NOMO-1 treated with DMSO at 0.1 percent for 48 hours (cell line): Measurements from ENCODE around the gene FGF5.

Experiments
- DNase-seq: peaks from one replicate; lab custom pipeline; 2025; ENCODE audit not compliant: unreplicated experiment; lab: John Stamatoyannopoulos, UW

FGF5 gene

DNA sequence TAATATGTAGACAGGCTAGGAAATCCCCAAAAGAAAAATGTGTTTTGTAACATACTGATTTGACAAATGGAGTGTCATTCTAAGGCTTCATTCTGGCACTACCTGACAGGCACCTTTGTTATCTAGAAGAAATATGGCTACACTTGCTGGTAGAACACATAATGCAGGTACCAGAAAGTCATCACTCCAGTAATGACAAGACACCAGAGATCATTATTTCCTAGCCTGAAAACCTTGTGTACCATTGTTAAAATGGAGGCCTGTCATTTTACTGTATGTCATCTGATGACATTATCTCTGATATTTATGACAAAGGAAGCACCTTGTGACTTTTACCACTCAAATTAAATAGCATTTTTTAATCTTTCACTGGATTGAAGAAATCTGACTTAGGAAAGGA lies 13.5 kb upstream of the FGF5 start:
- DNase-seq, result no peak

DNA sequence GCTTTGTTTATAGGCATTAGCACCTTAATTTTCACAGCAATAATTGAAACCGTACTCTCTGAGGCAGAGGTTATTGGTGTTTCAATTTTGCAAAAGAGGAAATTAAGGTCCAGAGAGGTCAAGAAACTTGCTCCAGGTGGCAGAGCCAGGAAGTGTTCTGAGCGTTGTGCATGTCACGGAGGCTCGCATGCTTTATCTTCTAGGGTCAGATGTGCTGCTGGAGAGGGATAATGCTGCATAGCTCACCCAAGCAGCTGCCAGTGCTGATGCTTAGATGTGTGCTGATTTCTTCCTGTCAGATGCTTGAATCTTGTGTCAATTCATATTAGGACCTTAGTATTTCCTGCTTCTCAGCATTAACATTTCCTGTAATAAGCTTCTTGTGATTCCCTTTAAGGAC lies 13.0 kb upstream of the FGF5 start:
- DNase-seq, result no peak

- no peak for DNase-seq
Observed at GRCh38 chr4:80254114-80254513, 12.3 kb upstream of the FGF5 start.

DNA sequence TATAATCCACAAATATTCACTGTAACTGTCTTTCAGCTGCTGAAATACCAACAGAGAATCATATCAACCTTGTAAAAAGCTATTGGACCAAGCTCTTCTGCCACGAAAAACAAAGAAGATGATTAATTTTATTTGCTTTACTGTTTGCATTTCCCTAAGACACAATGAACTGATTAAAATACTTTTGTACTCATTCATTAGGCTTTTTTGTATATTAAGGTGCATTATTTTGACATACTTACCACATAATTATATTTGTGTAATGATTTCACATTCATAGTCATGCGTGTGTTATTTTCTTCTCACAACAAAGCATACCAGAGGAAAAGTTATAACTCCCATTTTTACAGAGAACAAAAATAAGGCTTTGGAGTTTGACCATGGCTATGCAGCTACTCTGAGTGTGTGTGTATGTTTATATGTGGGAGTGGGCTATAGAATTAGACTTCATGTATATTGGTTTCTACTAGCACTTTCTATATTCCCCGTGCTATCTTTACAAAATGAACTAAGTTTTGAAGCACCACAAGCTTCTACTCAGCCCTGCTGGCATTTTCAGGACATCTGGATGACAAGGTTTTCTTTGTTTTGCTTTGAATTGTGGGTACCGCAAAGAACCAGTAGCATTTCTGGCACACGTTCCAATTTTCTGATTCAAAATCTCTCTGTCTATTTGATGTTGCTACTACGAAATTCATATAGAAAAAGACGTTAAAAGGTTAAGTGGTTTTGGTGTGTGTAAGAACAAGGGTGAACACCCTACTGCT lies 11.0 kb upstream of the FGF5 start:
- no peak for DNase-seq

GRCh38 chr4:80257851-80258250 lies 8.6 kb upstream of the FGF5 start:
- no peak for DNase-seq

GRCh38 chr4:80259012-80259411 lies 7.5 kb upstream of the FGF5 start:
- DNase-seq, result no peak

DNA sequence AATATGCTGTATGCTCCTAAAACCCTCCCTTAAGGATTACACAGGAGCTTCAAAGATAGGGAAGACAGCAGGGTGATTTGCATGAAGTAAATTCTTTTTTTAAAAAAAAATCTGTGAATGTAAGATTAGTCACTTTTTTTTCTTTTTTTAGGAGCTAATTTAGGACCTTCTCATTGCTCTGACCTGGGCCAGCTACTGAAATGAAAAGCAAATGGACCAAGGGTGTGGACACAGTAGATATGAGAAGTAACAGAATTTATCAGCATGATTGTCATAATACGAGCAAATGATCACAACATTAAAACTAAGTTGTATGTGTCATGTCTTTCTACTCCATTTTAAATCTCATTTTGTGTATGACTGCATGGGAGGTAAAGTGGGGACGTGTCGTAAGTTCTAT lies 6.6 kb upstream of the FGF5 start:
- DNase-seq, result no peak

- no peak for DNase-seq
Observed at GRCh38 chr4:80261989-80262600, 4.4 kb upstream of the FGF5 start.

DNA sequence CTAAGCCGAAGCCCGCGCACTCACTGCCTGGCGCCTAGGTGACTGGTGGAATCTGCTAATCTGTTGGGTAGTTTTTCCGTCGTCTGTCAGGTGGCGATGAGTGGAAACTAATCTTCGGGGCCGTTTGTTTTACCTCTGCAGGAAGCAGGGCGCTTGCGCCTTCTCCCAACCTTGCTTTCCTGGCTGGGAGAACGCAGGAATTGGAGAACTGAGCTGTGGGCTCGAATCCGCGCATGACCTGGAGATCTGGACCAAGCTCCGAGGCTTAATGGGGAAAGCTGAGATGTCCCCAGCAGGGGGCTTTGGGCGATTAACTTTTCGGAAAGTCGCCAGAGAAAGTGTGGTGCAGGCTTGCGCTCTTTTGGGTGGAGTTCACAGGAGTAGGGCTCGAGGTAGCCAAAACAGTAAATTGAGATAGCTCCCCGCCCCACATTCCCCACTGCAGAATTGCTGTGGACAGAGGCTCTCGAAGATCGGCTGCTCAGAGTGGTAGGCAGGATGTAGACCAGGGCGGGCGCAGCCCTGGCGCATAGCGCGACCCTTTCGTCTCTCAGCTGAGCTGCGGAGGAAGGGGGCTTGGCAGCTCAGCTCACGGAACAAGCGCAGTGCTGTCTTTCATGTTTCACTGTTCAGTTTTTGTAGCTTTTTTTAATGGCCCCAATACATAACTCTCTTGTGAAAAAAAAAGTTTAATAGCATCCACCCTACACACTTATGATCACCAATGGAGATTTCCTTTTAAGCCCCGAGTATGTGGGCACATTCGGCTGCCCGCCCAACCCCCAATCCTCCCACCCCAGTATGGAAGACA lies 2.7 kb upstream of the FGF5 start:
- no peak for DNase-seq

- DNase-seq, result no peak
Observed at GRCh38 chr4:80264352-80264647, 2.2 kb upstream of the FGF5 start.

GRCh38 chr4:80264825-80265224 lies 1.6 kb upstream of the FGF5 start:
- DNase-seq, result no peak

DNA sequence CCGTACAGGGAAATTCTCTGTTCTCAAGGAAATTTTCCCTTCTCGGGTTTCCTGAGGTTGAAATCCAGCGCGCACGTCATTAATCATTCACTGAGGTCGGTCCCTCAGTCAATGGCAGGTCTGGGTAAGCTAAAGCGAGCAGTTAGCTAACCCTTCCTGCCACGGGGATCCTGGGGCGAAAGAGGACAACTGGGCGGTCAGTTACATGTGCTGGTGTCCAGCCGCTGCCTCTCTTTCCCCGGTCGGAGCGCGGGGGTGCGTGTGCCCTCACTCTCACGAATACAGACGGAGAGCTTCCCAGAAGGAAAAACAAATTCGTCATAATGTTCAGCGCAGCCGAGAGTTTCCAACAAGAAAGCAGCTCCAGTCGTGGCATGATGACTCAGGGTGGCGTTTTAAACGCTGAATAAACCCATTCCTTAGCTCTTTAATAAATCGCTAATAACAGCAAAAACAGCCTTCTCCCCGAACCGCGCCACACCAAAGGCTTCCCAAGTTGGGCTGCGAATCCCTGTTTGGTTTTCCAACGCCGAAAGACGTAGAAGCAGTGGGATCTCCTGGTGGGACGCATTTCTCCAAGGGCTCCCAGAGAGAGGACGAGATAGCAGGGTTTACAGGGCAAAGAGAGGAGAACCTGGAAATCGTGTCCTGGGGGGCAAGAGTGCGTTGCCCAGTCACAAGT lies 752 bp upstream of the FGF5 start:
- DNase-seq, result no peak

GRCh38 chr4:80266902-80267380 lies 477 bp downstream of the FGF5 start:
- no peak for DNase-seq

DNA sequence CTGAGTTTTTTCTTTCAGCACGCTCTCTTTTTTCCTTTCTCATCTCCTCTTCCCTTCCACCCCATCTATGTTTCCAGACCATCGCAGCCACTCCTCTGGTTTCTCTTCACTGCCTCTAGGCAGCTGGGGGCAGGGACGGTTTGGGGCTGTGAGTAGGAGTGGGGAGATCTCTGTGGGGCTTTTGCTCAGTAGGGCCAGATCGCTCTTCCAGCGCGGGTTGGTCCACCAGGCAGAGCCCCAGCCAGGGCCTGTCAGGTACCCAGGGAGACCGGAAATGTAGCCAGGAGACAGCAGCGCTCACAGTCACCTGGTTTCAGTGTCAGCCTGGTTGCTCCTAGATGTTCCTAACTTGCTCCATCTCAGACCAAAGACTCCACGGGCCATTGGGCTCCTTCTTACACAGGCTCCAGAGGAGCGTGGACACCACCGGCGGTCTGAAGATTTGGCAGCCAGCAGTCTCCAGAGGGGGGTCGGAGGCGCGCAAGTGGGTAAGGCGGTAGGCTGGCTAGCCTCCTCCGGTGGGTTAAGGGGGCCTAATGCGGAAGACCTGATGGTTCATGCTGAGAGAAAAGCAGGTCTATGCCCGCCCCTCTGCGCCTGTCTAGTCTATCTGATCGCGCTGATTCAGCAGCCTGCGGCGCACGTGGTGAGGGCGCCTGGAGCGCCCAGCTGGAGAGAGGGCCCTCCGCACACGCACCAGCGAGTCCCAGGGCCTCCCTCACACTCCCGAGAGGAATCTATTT lies 1.8 kb downstream of the FGF5 start:
- no peak for DNase-seq

DNA sequence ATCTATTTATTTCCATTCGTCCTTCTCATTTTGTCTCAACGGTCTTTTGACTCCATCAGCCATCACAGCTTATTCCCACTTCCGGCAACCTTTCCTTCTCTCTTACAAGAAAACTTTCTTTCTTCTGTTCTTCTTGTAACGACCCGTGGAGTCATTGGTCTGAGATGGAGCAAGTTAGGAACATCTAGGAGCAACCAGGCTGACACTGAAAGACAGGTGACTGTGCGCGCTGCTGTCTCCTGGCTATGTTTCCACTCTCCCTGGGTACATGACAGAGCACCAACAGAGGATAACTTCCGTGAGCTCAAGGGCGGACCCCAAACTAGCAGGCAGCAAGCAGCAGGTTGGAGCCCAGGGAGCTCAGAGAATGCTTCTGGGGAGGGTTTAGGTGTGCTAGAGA lies 2.5 kb downstream of the FGF5 start:
- DNase-seq, result no peak

- no peak for DNase-seq
Observed at GRCh38 chr4:80270321-80270720, 3.9 kb downstream of the FGF5 start.

GRCh38 chr4:80270868-80271267 lies 4.4 kb downstream of the FGF5 start:
- no peak for DNase-seq

GRCh38 chr4:80271801-80272200 lies 5.3 kb downstream of the FGF5 start:
- no peak for DNase-seq

DNA sequence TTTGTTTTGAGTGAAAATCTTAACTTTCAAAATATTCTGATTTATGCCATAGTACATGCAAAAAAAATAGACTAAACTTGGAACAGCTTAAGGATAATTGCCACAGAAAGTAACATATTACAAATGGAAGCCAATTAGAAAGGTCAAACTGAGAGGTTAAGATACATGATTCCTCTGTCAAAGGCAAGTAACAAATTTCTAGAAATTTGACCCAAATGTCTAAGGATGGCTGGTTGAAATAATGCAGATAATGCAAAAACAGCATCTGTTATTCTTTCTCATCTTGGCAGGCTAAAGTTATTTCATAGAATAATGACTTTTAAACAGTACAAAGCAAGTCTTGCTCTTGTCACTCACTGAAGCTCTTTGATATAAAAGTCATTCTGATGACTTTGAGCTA lies 10.5 kb downstream of the FGF5 start:
- no peak for DNase-seq

DNA sequence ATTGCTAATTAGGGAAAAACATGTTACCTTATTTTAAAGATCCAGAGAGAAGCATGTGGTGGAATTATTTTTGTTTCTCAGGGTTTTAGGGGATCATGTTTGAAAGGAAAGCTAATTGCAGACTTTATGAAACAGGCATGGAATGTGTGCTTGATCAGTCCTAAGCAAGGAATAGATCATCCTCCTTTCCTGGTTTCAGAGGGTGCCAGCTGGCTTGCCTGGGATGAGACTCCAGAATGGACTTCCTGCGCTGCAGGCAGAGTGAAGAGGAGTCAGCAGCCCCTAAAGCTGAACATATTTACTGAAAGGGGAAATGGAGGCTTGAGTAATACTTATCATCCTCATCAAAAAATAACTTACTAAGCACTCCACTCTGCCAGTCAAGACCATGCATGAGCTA lies 13.3 kb downstream of the FGF5 start:
- no peak for DNase-seq

- DNase-seq, result no peak
Observed at GRCh38 chr4:80286451-80286850, 20.0 kb downstream of the FGF5 start.
